Posterior vena cava (tissue), 2 donors: ENCODE measurements around the gene FAM174A. TPM values are rescaled to one million over a fixed set of nuclear protein-coding genes. Genes with fewer than 3 reads are reported as not detected.
"Not testable (repeated sequence)": the region's sequence is repeated elsewhere in the genome, so short reads cannot be mapped to it uniquely, and the experiment has no call there.

Experiments
- DNase-seq: peaks from one replicate; pipeline ENCODE4 v3.0.0-alpha.2; 2020; ENCODE audit warnings: low spot score
- intact Hi-C, 2 donors: fragments of 100-400 bp; cut with DNase I; formaldehyde crosslinking; loops; one replicate each; pipeline versions ENCODE4 v1.14.1 to v1.14.2; 2022 to 2023
- total RNA-seq, 2 donors: library from RNA; stranded (reverse); fragmentation: NEBNext Ultra II Directional; extraction: Animal tissue kit (Norgen Biotek cat#: 25700); gene quantifications; one replicate each; pipeline ENCODE4 v1.2.1, GENCODE V29; 2021
- donor health status: DM: yes; HTN: yes; CAD: no.
- donor health status: DM: yes; HTN: yes; CAD: no.

FAM174A gene
- total RNA-seq, 2 donors from 2014 or later, result 14.5 to 21.7 TPM

DNA sequence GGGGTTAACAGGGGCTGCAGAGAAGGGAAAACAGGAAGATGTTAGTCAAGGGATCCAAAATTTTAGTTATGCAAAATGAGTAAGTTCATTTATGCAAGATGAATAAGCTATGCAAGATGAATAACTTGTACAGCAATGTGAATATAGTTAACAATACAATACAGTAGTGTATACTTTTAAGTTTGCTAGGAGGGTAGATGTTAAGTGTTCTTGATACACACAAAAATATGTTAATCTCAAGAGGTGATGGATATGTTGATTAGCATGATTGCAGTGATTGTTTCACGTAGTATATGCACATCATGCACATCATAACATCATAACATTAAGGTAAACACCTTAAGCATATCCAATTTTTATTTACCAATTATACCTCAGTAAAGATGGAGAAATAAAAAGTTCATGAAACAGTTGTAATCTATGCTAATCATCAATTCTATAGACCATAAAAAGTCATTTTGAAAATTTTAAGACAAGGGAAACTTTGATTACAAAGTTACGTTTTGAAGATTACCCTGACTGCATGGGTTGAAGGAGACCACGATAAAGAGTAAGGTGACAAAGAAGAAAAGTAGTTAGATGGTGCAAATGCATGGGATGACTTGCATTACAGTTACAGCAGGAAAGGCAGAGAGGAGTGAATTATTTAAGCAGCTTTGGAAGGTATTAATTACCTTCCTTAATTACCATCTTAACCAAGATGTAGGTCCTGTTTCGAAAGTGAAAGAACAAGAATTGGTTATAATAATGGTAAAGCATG lies 31.4 kb downstream of the FAM174A start:
- intact Hi-C loops, result no loop called here
- DNase-seq, result no peak

- DNase-seq, result no peak
- intact Hi-C loops, result no loop called here
Measured at GRCh38 chr5:100574716-100575115, 39.5 kb downstream of the FAM174A start.

DNA sequence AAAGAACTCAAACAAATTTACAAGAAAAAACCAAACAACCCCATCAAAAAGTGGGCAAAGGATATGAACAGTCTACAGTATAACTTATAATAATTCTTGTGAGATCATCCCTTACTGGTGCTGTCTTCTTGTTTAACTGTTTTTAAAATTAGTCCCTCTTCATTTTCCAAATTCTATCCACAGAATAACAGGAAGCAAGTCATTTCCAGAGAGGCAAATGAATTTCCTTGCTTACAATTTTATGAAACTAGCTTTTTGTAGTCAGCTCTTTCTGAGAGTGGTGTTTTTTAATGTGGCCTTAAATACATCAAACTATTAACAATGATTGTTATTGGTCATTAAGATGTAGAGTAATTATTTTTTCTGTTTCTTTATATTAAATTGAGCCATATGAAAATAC lies 40.6 kb downstream of the FAM174A start:
- no peak for DNase-seq
- intact Hi-C loops, result no loop called here

- intact Hi-C loops, result no loop called here
- no peak for DNase-seq
Measured at GRCh38 chr5:100576217-100576751, 41.1 kb downstream of the FAM174A start.

GRCh38 chr5:100577506-100577905 lies 42.3 kb downstream of the FAM174A start:
- DNase-seq, result no peak
- intact Hi-C loops, result no loop called here

DNA sequence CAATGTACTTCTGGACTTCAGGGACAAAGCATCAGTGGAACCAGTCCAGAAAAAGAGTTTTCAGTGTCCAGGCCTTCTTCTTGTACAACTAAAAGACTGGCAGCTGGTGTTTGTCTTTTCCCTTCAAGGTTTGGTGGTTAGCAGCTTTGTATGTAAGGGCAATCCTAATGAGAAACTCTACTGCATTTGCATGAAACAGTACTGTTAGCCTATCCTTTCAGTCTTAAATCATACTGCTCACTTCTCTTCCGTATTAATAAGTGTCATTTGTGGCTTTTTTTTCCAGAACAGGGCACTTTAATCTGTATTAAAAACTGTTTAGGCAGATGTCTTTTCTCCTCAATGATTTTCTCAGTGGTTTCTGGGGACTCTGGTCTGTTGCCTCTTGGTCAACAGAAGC lies 48.9 kb downstream of the FAM174A start:
- intact Hi-C loops, result no loop called here
- DNase-seq, result no peak

DNA sequence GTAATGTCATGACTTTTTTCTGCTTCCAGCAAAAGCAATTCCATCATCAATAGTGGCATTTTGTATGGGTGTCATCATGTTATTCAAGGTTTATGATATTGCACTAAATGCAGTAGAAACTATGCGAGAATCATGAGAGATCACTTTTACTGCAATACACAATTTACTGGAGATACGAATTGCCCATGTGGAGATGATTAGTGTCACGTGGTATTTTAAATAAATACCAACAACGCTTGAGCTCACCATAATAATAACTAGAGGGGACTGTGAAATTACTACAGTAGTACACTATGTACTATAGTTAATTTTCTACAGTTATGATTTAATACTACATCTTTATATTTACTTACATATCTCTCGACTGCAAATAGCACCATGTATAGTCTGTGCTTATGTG lies 49.7 kb downstream of the FAM174A start:
- no peak for DNase-seq
- intact Hi-C loops, result no loop called here

DNA sequence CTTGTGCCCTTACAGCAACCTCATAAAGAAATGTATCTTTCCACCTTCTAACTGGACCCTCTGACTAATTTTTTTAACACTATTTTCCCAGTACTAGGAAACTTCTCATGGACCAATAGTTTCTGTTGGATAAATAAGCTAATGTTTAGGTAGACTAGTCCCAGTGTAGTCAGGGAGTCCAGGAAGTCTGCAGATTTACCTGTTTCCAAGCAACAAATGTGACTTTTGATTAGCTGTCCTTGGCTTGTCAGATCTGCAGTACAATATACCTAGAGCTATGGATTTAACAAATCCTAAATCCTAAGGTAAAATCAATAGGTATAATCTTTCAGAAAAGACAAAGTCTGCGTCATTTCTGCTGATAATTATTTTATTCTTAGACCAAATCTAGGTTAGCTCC lies 55.7 kb downstream of the FAM174A start:
- no peak for DNase-seq
- intact Hi-C loops, result no loop called here

DNA sequence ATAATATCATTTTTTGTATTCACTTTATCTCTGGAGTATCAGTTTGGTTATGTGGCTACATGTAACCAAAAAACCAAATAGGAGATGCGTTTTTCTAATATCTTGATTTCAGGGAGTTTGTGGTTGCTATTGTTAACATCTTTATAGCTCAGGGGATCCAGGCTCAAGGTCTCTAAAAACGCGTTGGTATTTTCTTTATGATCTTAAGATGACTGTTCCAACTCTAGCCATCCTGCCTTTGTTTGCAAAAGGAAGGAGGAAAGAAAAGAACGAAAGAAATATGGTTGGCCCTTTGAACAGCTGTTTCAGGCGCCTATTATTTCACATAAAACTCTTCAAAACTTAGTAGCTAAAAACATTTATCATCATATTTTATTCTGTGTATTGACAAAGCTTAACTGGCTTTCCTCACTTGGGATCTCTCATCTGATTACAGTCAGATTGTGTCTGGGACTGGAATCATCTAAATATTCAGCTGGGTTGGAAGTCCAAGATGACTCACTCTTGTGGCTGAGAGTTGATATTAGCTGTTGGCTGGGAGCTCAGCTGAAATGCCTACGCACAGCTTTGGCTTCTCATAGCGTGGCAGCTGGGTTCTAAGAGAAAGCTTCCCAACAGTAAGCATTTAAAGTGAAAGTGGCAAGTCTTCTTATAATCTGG lies 60.1 kb downstream of the FAM174A start:
- intact Hi-C loops, result no loop called here
- peak; percentile 76 for DNase-seq

- no peak for DNase-seq
- intact Hi-C loops, result no loop called here
Measured at GRCh38 chr5:100595812-100596173, 60.6 kb downstream of the FAM174A start.

- no peak for DNase-seq
- intact Hi-C loops, result no loop called here
Measured at GRCh38 chr5:100598446-100598845, 63.3 kb downstream of the FAM174A start.

GRCh38 chr5:100600298-100600994 lies 65.3 kb downstream of the FAM174A start:
- intact Hi-C loops, result no loop called here
- no peak for DNase-seq

- intact Hi-C loops, result no loop called here
- DNase-seq, result no peak
Measured at GRCh38 chr5:100603141-100603540, 68.0 kb downstream of the FAM174A start.

DNA sequence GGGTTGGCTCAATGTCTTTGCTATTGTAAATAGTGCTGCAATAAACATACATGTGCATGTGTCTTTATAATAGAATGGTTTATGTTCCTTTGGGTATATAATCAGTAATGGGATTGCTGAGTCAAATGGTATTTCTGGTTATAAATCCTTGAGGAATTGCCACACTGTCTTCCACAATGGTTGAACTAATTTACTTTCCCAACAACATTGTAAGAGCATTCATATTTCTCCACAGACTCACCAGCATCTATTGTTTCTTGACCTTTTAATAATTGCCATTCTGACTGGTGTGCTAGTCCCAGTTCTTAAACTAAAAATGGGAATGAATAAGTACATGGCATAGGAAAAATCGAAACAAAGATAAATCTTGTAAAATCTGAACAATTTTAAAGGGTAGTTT lies 68.8 kb downstream of the FAM174A start:
- DNase-seq, intact Hi-C loops: not testable (repeated sequence)

DNA sequence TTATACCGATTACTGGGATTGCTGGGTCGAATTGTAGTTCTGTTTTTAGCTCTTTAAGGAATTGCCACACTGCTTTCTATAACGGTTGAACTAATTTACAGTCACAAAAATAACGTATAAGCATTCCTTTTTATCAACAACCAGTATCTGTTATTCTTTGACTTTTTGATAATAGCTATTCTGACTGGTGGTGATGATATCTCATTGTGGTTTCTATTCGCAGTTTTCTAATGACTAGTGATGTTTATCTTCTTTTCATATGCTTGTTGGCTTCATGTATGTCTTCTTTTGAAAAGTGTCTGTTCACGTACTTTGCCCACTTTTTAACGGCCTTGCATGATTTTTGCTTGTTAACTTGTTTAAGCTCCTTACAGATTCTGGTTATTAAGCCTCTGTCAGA lies 74.4 kb downstream of the FAM174A start:
- intact Hi-C loops, result no loop called here
- no peak for DNase-seq

DNA sequence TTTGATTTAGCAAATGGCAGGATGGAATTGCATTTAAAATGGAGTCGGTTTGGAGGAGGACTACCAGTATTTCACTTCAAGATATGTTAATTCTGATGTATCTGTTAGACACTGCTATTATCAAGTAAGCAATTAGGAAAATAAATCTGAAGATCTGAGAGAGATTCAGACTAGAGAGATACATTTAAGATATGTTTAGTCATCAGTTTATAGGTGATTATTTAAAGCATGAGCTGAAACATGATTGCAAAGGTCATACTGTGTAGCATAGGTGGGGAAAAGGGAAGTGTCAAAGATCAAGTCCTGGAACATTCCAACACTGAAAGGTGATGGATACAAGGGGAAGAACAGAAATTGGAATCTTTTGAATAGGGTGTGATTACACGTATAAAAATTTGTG lies 79.1 kb downstream of the FAM174A start:
- no peak for DNase-seq
- intact Hi-C loops, result no loop called here

- intact Hi-C loops, result no loop called here
- no peak for DNase-seq
Measured at GRCh38 chr5:100615362-100615761, 80.2 kb downstream of the FAM174A start.

DNA sequence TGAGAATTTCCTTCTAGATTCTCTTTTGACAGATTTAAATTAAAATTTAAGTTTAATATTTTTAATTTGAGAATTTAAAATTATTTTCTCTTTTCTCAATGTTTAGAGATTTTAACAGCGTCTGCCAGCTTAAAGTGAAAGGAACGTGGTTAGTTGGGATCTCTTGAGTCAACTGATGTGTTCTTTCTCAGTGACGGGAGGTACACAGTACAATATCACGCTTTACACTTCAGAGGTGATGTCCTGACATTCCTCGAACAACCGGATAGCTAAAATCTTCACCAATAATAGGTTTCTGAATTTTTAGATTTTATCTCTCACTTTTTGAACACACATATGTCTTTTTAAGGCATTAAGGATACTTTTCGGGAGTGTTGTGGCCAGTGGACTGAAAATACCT lies 81.1 kb downstream of the FAM174A start:
- intact Hi-C loops, result no loop called here
- DNase-seq, result no peak

GRCh38 chr5:100616981-100617380 lies 81.8 kb downstream of the FAM174A start:
- DNase-seq, result no peak
- intact Hi-C loops, result no loop called here

DNA sequence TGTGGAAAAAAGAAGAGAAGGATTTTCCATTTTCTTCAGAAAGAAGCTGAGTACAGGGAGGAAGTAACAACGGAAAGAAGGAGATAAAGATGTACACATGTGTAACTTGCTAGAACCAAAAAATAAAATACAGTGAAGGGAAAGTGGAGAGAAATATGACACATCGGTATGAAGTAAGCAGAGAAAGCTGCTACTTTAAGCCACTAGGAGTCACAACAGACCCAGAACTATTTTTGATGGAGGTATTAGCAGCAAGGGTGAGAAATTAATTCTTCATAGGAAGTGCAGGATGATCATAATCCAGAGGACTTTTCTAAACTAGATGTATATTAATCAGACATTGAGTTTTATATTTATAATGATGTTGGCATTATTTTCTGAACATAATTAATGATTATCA lies 88.5 kb downstream of the FAM174A start:
- no peak for DNase-seq
- intact Hi-C loops, result no loop called here
